Neuronal stem cell (in vitro differentiated cells): ENCODE measurements around the gene ZSWIM7.

Source experiments
- DNase-seq: peaks from one replicate; pipeline ENCODE4 v3.0.0-alpha.2; 2013; ENCODE audit warnings: low spot score
- H2AFZ ChIP-seq: one replicate; pipeline ENCODE4 v1.6.1; 2013; ENCODE audit warnings: mild to moderate bottlenecking, low read length, inconsistent platforms
- H2AK5ac ChIP-seq: 2 replicates; pipeline ENCODE4 v1.6.1; 2013; ENCODE audit warnings: low read depth, mild to moderate bottlenecking, inconsistent platforms, low read length, moderate library complexity, mixed read lengths
- H2BK120ac ChIP-seq: 2 replicates; pipeline ENCODE4 v1.6.1; 2013; ENCODE audit warnings: low read depth, mild to moderate bottlenecking, inconsistent platforms, low read length, moderate library complexity, mixed read lengths
- H2BK12ac ChIP-seq: one replicate; pipeline ENCODE4 v1.6.1; 2013; ENCODE audit warnings: low read length, inconsistent platforms
- H2BK15ac ChIP-seq: 2 replicates; pipeline ENCODE4 v1.6.1; 2013; ENCODE audit warnings: mild to moderate bottlenecking, low read length, inconsistent platforms, mixed read lengths
- H2BK5ac ChIP-seq: one replicate; pipeline ENCODE4 v1.6.1; 2013; ENCODE audit warnings: inconsistent platforms, mild to moderate bottlenecking, low read length, moderate library complexity
- H3K14ac ChIP-seq: one replicate; pipeline ENCODE4 v1.6.1; 2013; ENCODE audit warnings: low read length, inconsistent platforms
- H3K18ac ChIP-seq: 2 replicates; pipeline ENCODE4 v1.6.1; 2013; ENCODE audit warnings: low read length, inconsistent platforms
- H3K23ac ChIP-seq: 2 replicates; pipeline ENCODE4 v1.6.1; 2013; ENCODE audit warnings: low read depth, mild to moderate bottlenecking, mixed read lengths, low read length, inconsistent platforms; ENCODE audit not compliant: poor library complexity
- H3K27ac ChIP-seq: replicated peaks from 3 replicates; pipeline ENCODE4 v1.5.1; 2013; ENCODE audit warnings: low read length, inconsistent platforms
- H3K27me3 ChIP-seq, 3 experiments: 2 replicates each; pipeline ENCODE4 v1.6.1; 2013; ENCODE audit warnings: low read length in 3 of 3, mild to moderate bottlenecking in 2 of 3, inconsistent platforms in 1 of 3, low read depth in 1 of 3, mixed read lengths in 1 of 3, moderate library complexity in 1 of 3; ENCODE audit not compliant: control insufficient read depth in 3 of 3, insufficient read depth in 3 of 3
- H3K36me3 ChIP-seq, 2 donors: replicated peaks in 1 of 2; 2 replicates each; pipeline ENCODE4 v1.6.1; 2013; ENCODE audit warnings: low read length in 2 of 2; ENCODE audit not compliant: control insufficient read depth in 2 of 2, insufficient read depth in 2 of 2
- H3K4ac ChIP-seq: 2 replicates; pipeline ENCODE4 v1.6.1; 2013; ENCODE audit warnings: inconsistent platforms, mild to moderate bottlenecking, low read length, moderate library complexity
- H3K4me1 ChIP-seq, 2 donors: 1 replicate in 1 of 2; 2 replicates in 1 of 2; pipeline ENCODE4 v1.6.1; 2013; ENCODE audit warnings: low read length in 2 of 2, low read depth in 1 of 2; ENCODE audit not compliant: control insufficient read depth in 2 of 2, insufficient read depth in 1 of 2
- H3K4me2 ChIP-seq: one replicate; pipeline ENCODE4 v1.6.1; 2013; ENCODE audit warnings: mild to moderate bottlenecking, low read length, inconsistent platforms; ENCODE audit not compliant: insufficient read depth, poor library complexity, severe bottlenecking
- H3K4me3 ChIP-seq, 2 donors: 2 replicates each; pipeline ENCODE4 v1.5.1; 2013; ENCODE audit warnings: low read length in 2 of 2, mild to moderate bottlenecking in 2 of 2, inconsistent platforms in 1 of 2, moderate library complexity in 1 of 2
- H3K79me1 ChIP-seq: one replicate; pipeline ENCODE4 v1.6.1; 2013; ENCODE audit warnings: low read depth, mild to moderate bottlenecking, inconsistent platforms, low read length, moderate library complexity
- H3K9ac ChIP-seq: one replicate; pipeline ENCODE4 v1.6.1; 2013; ENCODE audit warnings: mild to moderate bottlenecking, low read depth, low read length, inconsistent platforms; ENCODE audit not compliant: poor library complexity
- H3K9me3 ChIP-seq, 2 donors: replicated peaks in 1 of 2; 2 replicates each; pipeline versions ENCODE3 to v1.6.1; 2013; ENCODE audit warnings: low read length in 2 of 2, mild to moderate bottlenecking in 2 of 2, inconsistent platforms in 1 of 2, low read depth in 1 of 2, mixed read lengths in 1 of 2, moderate library complexity in 1 of 2; ENCODE audit not compliant: control insufficient read depth in 2 of 2, insufficient read depth in 1 of 2
- H4K8ac ChIP-seq: one replicate; pipeline ENCODE4 v1.6.1; 2013; ENCODE audit warnings: low read depth, mild to moderate bottlenecking, inconsistent platforms, low read length, moderate library complexity
- H4K91ac ChIP-seq: one replicate; pipeline ENCODE4 v1.6.1; 2013; ENCODE audit warnings: low read length, low read depth, mild to moderate bottlenecking, inconsistent platforms; ENCODE audit not compliant: poor library complexity
- WGBS, 2 donors: extraction: QIAGEN DNeasy Blood & Tissue Kit; methylation state at CpG; one replicate each; pipeline ENCODE4 v1.1.7; 2013; ENCODE audit warnings: missing lambda C conversion rate in 2 of 2, mixed read lengths in 1 of 2; ENCODE audit not compliant: insufficient read length in 2 of 2, insufficient replicate concordance in 1 of 2; ENCODE audit errors: extremely low coverage in 2 of 2; 5-methylcytosine and 5-hydroxymethylcytosine counted together

ZSWIM7 gene

GRCh38 chr17:15998031-15998562 lies 1.4 kb downstream of the ZSWIM7 start:
- no peak overlapping the region for H3K4me3 ChIP-seq

GRCh38 chr17:15996322-15996721 lies 3.2 kb downstream of the ZSWIM7 start:
- Histone ChIP-seq H3K4ac (no peak overlapping the region), H2BK120ac (no peak overlapping the region), H2AFZ (no peak overlapping the region), H3K27ac (no peak overlapping the region), H2BK15ac (no peak overlapping the region), H4K91ac (no peak overlapping the region), H3K23ac (no peak overlapping the region), H2BK12ac (no peak overlapping the region), H3K4me3 (no peak overlapping the region), H3K4me2 (no peak overlapping the region), H2BK5ac (no peak overlapping the region), H3K36me3 (peaks cover 5 to 42% of the 10 kb centered on the region in 2 donors), H3K27me3 (no peaks in the 10 kb centered on the region), H3K4me1 (peaks cover 5% of the 10 kb centered on the region in 2 donors), H3K9ac (no peak overlapping the region), H2AK5ac (no peak overlapping the region), H3K18ac (no peak overlapping the region), H3K79me1 (no peaks in the 10 kb centered on the region), H3K9me3 (peaks cover 2 to 5% of the 10 kb centered on the region in 2 donors), H4K8ac (no peak overlapping the region), H3K14ac (no peak overlapping the region)
- DNase-seq, result no peak
- WGBS, 2 donors, result no CpG with 5 or more reads among the region's 6 CpGs

More at GRCh38 chr17:15998031-15998562, 1.4 kb downstream of the ZSWIM7 start:
- Histone ChIP-seq H3K9me3 (peaks cover 4 to 21% of the 10 kb centered on the region in 2 donors), H3K36me3 (peaks cover 9 to 45% of the 10 kb centered on the region in 2 donors), H3K4me1 (peaks cover 5% of the 10 kb centered on the region in 2 donors), H3K9ac (no peak overlapping the region), H3K18ac (no peak overlapping the region), H3K4me2 (no peak overlapping the region), H3K23ac (no peak overlapping the region), H3K4ac (no peak overlapping the region), H3K79me1 (no peaks in the 10 kb centered on the region), H3K27me3 (no peaks in the 10 kb centered on the region), H4K8ac (no peak overlapping the region), H3K27ac (no peak overlapping the region), H2AFZ (no peak overlapping the region), H2BK15ac (no peak overlapping the region), H4K91ac (no peak overlapping the region), H2BK12ac (no peak overlapping the region), H3K14ac (no peak overlapping the region), H2BK5ac (no peak overlapping the region), H2AK5ac (no peak overlapping the region), H2BK120ac (no peak overlapping the region)
- no CpG with 5 or more reads among the region's 4 CpGs for WGBS, 2 donors
- DNase-seq, result no peak

- Histone ChIP-seq H3K4me3 (no peak overlapping the region), H4K8ac (no peak overlapping the region), H2BK120ac (no peak overlapping the region), H3K9me3 (peaks cover 5 to 7% of the 10 kb centered on the region in 2 donors), H2AFZ (no peak overlapping the region), H3K23ac (no peak overlapping the region), H3K18ac (no peak overlapping the region), H2BK15ac (no peak overlapping the region), H4K91ac (no peak overlapping the region), H3K4ac (no peak overlapping the region), H3K9ac (no peak overlapping the region), H3K14ac (no peak overlapping the region), H3K36me3 (peaks cover 17 to 81% of the 10 kb centered on the region in 2 donors), H3K4me1 (no peaks in the 10 kb centered on the region), H2AK5ac (no peak overlapping the region), H3K79me1 (no peaks in the 10 kb centered on the region), H3K27ac (no peak overlapping the region), H2BK12ac (no peak overlapping the region), H3K4me2 (no peak overlapping the region), H3K27me3 (no peaks in the 10 kb centered on the region), H2BK5ac (no peak overlapping the region)
- DNase-seq, result no peak
- WGBS, 2 donors, result no CpG with 5 or more reads among the region's 5 CpGs
These were observed 17.6 kb downstream of the ZSWIM7 start for GRCh38 chr17:15981646-15982580.

GRCh38 chr17:15981208-15981607 lies 18.3 kb downstream of the ZSWIM7 start:
- peaks cover 17 to 81% of the 10 kb centered on the region in 2 donors for H3K36me3 ChIP-seq

More at GRCh38 chr17:15981208-15981607, 18.3 kb downstream of the ZSWIM7 start:
- Histone ChIP-seq H3K4me3 (no peak overlapping the region), H3K4me1 (no peaks in the 10 kb centered on the region), H3K4ac (no peak overlapping the region), H2BK12ac (no peak overlapping the region), H3K27me3 (no peaks in the 10 kb centered on the region), H3K14ac (no peak overlapping the region), H3K27ac (no peak overlapping the region), H3K79me1 (no peaks in the 10 kb centered on the region), H3K23ac (no peak overlapping the region), H2BK5ac (no peak overlapping the region), H2BK120ac (no peak overlapping the region), H2AFZ (no peak overlapping the region), H4K91ac (no peak overlapping the region), H3K4me2 (no peak overlapping the region), H2BK15ac (no peak overlapping the region), H4K8ac (no peak overlapping the region), H3K18ac (no peak overlapping the region), H2AK5ac (no peak overlapping the region), H3K9me3 (peaks cover 5 to 7% of the 10 kb centered on the region in 2 donors), H3K9ac (no peak overlapping the region)
- no peak for DNase-seq
- no CpG with 5 or more reads among the region's 2 CpGs for whole genome bisulfite sequencing, 2 donors
